Measurements from ENCODE around the gene TECR. TPM values are rescaled to one million over a fixed set of nuclear protein-coding genes. Genes with fewer than 3 reads are reported as not detected.
"Not testable (repeated sequence)": the region's sequence is repeated elsewhere in the genome, so short reads cannot be mapped to it uniquely, and the experiment has no call there.

Gene TECR
- total RNA-seq, 1 experiment from 2014 or later, result 294 TPM

DNA sequence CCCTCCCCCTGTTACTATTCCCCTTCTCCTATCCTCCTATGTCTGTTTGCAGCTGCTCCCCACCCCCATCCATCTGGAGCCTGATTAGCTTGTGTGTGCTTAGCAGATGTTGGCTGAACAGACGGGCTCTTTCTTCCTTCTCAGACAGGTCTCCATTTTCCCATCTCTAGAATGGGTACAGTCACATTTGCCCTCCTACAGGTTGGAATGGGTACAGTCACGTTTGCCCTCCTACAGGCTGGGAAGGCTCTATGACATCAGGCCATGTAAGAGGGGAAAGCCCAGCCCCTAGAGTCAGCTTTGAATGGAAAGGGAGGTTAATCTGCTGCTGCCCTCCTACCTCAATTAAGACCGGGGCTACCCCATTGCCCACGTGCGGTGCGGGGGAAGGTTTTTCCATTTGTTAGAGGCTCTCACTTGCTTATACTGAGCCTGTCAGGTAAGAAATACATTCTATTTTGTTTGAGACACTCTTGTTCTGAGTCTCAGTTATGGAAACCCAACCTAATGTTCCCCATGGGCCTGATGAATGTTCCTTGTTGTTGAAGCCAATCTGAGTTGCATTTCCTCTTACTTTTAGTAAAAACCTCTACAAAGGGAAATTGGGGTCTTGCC, 51.3 kb downstream of the TECR start:
- Histone ChIP-seq H3K4me2 (no peak overlapping the region), H3K4me1 (replicated peaks; ENCODE audit: insufficient read depth) (no peaks in the 10 kb centered on the region), H3K9me2 (ENCODE audit: insufficient read depth) (no peaks in the 10 kb centered on the region), H3K79me2 (ENCODE audit: low read depth) (no peaks in the 10 kb centered on the region), H3K27me3 (ENCODE audit: insufficient read depth, low read depth) (peaks cover 4% of the 10 kb centered on the region), H3K9me3 (ENCODE audit: insufficient read depth, low read depth) (no peaks in the 10 kb centered on the region), H3K36me3 (ENCODE audit: low read depth) (no peaks in the 10 kb centered on the region), H4K20me1 (ENCODE audit: insufficient read depth) (no peaks in the 10 kb centered on the region), H3K27ac (no peak overlapping the region), H3F3A (ENCODE audit: insufficient read depth, low read depth) (no peaks in the 10 kb centered on the region), H2AFZ (no peak overlapping the region), H3K4me3 (no peak overlapping the region)
- no TSS peak for BruUV-seq (replicated peaks)
- DNase-seq, result peak in 1 of 2 experiments; percentile 6
- intact Hi-C loops (cut with micrococcal nuclease; ENCODE audit: unreplicated experiment), result no loop called here
- ChIA-PET CTCF (no interaction called here), POLR2A (ENCODE audit: unreplicated experiment) (no interaction called here)
- no peak for TF ChIP-seq EZH2 (IDR thresholded peaks at IDR 0.05; ENCODE audit: low read depth)
- TF ChIP-seq, protein P1, sequence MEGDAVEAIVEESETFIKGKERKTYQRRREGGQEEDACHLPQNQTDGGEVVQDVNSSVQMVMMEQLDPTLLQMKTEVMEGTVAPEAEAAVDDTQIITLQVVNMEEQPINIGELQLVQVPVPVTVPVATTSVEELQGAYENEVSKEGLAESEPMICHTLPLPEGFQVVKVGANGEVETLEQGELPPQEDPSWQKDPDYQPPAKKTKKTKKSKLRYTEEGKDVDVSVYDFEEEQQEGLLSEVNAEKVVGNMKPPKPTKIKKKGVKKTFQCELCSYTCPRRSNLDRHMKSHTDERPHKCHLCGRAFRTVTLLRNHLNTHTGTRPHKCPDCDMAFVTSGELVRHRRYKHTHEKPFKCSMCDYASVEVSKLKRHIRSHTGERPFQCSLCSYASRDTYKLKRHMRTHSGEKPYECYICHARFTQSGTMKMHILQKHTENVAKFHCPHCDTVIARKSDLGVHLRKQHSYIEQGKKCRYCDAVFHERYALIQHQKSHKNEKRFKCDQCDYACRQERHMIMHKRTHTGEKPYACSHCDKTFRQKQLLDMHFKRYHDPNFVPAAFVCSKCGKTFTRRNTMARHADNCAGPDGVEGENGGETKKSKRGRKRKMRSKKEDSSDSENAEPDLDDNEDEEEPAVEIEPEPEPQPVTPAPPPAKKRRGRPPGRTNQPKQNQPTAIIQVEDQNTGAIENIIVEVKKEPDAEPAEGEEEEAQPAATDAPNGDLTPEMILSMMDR (conservative IDR thresholded peaks at IDR 0.05), result no peak

DNA sequence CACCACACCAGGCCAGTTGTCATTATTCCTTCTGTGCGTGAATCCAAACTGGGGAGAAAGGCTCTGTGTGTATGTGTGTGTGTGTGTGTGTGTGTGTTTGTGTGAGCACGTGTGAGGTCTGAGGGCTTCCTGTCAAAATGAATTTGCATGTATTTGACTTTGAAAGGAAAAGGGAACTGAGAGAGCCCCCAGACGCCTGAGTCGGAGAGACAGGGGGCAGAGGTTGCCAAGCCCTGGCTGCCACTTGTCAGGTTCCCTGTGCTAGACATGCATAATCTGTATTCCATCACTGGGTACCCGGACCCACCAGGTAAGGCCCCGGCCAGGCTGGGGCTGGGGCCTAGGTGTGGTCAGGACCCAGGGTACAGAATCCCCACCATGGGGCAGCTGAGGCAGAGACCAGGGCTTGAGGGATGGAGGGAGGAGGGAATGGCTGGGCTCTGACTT, 53.5 kb downstream of the TECR start, which contains the start of gene CLEC17A:
TSS of gene CLEC17A (plus strand) at position 191 of the 447 bp plus-strand sequence. CDS start at position 268, 77 bp downstream.
- intact Hi-C loops (cut with micrococcal nuclease; ENCODE audit: unreplicated experiment), result no loop called here
- DNase-seq, result no peak
- H3F3A ChIP-seq (ENCODE audit: insufficient read depth, low read depth), result no peaks in the 10 kb centered on the region
- no peaks in the 10 kb centered on the region for H3K9me2 ChIP-seq (ENCODE audit: insufficient read depth)
- TF ChIP-seq, protein P1 (conservative IDR thresholded peaks at IDR 0.05), result no peak
- no peak for TF ChIP-seq EZH2 (IDR thresholded peaks at IDR 0.05; ENCODE audit: low read depth)
- H3K27me3 ChIP-seq (ENCODE audit: insufficient read depth, low read depth), result peaks cover 19% of the 10 kb centered on the region
- ChIA-PET POLR2A (ENCODE audit: unreplicated experiment) (no interaction called here), CTCF (no interaction called here)
- no peak within 1 kb of the TSS for H3K4me3 ChIP-seq
- H4K20me1 ChIP-seq (ENCODE audit: insufficient read depth), result no peaks in the 10 kb centered on the region
- H2AFZ ChIP-seq, result no peak within 1 kb of the TSS
- no peaks in the 10 kb centered on the region for H3K36me3 ChIP-seq (ENCODE audit: low read depth)
- no peaks in the 10 kb centered on the region for H3K4me1 ChIP-seq (replicated peaks; ENCODE audit: insufficient read depth)
- H3K9me3 ChIP-seq (ENCODE audit: insufficient read depth, low read depth), result no peaks in the 10 kb centered on the region
- H3K79me2 ChIP-seq (ENCODE audit: low read depth), result no peaks in the 10 kb centered on the region
- no peak within 1 kb of the TSS for H3K27ac ChIP-seq
- BruUV-seq (replicated peaks), result no TSS peak
- no peak within 1 kb of the TSS for H3K4me2 ChIP-seq

DNA sequence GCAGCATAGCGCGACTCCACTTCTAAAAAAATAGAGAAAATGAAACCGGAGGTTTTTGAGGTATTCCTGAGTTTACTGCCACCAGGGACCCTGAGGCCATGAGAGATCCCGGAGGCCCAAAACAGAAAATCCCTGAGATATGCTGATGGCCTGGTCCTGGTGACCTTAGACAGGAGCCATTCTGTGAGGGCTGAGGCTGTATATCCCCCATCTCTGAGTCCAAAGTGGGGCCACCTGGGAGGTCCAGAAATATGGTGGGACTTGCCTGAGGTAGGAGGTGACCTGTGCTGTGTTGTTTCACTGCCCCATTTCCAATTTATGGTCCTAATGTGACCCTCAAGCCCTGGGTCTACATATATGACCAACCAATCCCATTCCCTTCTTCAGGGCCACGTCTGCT, 55.0 kb downstream of the TECR start:
- DNase-seq; H4K20me1 ChIP-seq (ENCODE audit: insufficient read depth); H3K27ac ChIP-seq; H3F3A ChIP-seq (ENCODE audit: insufficient read depth, low read depth); BruUV-seq (replicated peaks); H3K4me2 ChIP-seq; H3K36me3 ChIP-seq (ENCODE audit: low read depth); intact Hi-C loops (cut with micrococcal nuclease; ENCODE audit: unreplicated experiment); H3K4me1 ChIP-seq (replicated peaks; ENCODE audit: insufficient read depth); H3K9me3 ChIP-seq (ENCODE audit: insufficient read depth, low read depth); H3K79me2 ChIP-seq (ENCODE audit: low read depth); CTCF ChIA-PET; H3K9me2 ChIP-seq (ENCODE audit: insufficient read depth); POLR2A ChIA-PET (ENCODE audit: unreplicated experiment); H3K4me3 ChIP-seq; H2AFZ ChIP-seq: not testable (repeated sequence)
- peaks cover 27% of the 10 kb centered on the region for H3K27me3 ChIP-seq (ENCODE audit: insufficient read depth, low read depth)

DNA sequence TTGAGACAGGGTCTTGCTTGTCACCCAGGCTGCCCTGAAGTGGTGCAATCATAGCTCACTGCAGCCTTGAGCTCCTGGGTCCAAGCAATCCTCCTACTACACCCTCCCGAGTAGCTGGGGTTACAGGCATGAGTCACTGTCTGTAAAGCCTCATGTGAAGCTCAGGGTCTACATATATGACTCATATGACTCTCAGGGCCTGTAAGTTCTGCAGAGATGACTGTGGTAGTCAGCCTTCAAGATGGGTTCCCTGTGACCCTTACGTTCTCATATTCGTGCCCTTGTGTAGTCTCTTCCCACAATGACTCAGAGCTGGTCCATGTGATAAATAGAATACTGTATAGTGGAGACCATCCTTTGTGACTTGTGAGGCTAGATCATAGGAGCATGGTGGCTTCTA, 55.8 kb downstream of the TECR start:
- H3K9me2 ChIP-seq (ENCODE audit: insufficient read depth); H4K20me1 ChIP-seq (ENCODE audit: insufficient read depth); CTCF ChIA-PET; intact Hi-C loops (cut with micrococcal nuclease; ENCODE audit: unreplicated experiment); H3K36me3 ChIP-seq (ENCODE audit: low read depth); POLR2A ChIA-PET (ENCODE audit: unreplicated experiment); H3K4me2 ChIP-seq; H3K79me2 ChIP-seq (ENCODE audit: low read depth); H3F3A ChIP-seq (ENCODE audit: insufficient read depth, low read depth); BruUV-seq (replicated peaks); H3K9me3 ChIP-seq (ENCODE audit: insufficient read depth, low read depth); H3K4me3 ChIP-seq; DNase-seq; H2AFZ ChIP-seq; H3K27ac ChIP-seq; H3K4me1 ChIP-seq (replicated peaks; ENCODE audit: insufficient read depth): not testable (repeated sequence)
- H3K27me3 ChIP-seq (ENCODE audit: insufficient read depth, low read depth), result peaks cover 27% of the 10 kb centered on the region

DNA sequence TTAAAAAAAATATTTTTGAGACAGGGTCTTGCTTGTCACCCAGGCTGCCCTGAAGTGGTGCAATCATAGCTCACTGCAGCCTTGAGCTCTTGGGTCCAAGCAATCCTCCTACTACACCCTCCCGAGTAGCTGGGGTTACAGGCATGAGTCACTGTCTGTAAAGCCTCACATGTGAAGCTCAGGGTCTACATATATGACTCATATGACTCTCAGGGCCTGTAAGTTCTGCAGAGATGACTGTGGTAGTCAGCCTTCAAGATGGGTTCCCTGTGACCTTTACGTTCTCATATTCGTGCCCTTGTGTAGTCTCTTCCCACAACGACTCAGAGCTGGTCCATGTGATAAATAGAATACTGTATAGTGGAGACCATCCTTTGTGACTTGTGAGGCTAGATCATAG, 60.0 kb downstream of the TECR start:
- H3K4me2 ChIP-seq; H4K20me1 ChIP-seq (ENCODE audit: insufficient read depth); H3K27ac ChIP-seq; DNase-seq; intact Hi-C loops (cut with micrococcal nuclease; ENCODE audit: unreplicated experiment); H2AFZ ChIP-seq; H3K36me3 ChIP-seq (ENCODE audit: low read depth); H3K79me2 ChIP-seq (ENCODE audit: low read depth); CTCF ChIA-PET; H3K9me3 ChIP-seq (ENCODE audit: insufficient read depth, low read depth); H3K4me3 ChIP-seq; POLR2A ChIA-PET (ENCODE audit: unreplicated experiment); H3F3A ChIP-seq (ENCODE audit: insufficient read depth, low read depth); H3K9me2 ChIP-seq (ENCODE audit: insufficient read depth); H3K4me1 ChIP-seq (replicated peaks; ENCODE audit: insufficient read depth); BruUV-seq (replicated peaks): not testable (repeated sequence)
- H3K27me3 ChIP-seq (ENCODE audit: insufficient read depth, low read depth), result peaks cover 54% of the 10 kb centered on the region
